OCI-LY3 (cell line): ENCODE results near the gene SCLY.

ENCODE experiments used
- H2AFZ ChIP-seq: fragments of 200-600, 300-600 bp; shearing (Covaris generic); 2 replicates; pipeline ENCODE4 v1.6.0; 2014; ENCODE audit warnings: antibody characterized with exemption, low read depth, low read length
- H3K27ac ChIP-seq: fragments of 200-600, 300-600 bp; sonication (generic); 2 replicates; pipeline ENCODE4 v1.5.1; 2014; ENCODE audit warnings: mild to moderate bottlenecking, low read length, moderate library complexity, mixed read lengths
- H3K27me3 ChIP-seq: fragments of 200-600, 300-600 bp; sonication (generic); 2 replicates; pipeline ENCODE4 v1.6.1; 2014; ENCODE audit warnings: low read depth, low read length, mixed read lengths
- H3K36me3 ChIP-seq: fragments of 200-600, 300-600 bp; sonication (generic); replicated peaks from 2 replicates; pipeline ENCODE3; 2014; ENCODE audit warnings: low read depth, low read length, mixed read lengths
- H3K4me1 ChIP-seq: fragments of 300-600, 200-600 bp; sonication (generic); 2 replicates; pipeline ENCODE4 v1.6.1; 2014; ENCODE audit warnings: low read length, mixed read lengths
- H3K4me2 ChIP-seq: fragments of 200-600, 300-600 bp; sonication (generic); 2 replicates; pipeline ENCODE4 v1.6.1; 2014; ENCODE audit warnings: low read length, mixed read lengths
- H3K4me3 ChIP-seq: fragments of 300-600, 200-600 bp; sonication (generic); 2 replicates; pipeline ENCODE4 v1.5.1; 2014; ENCODE audit warnings: antibody characterized with exemption, mild to moderate bottlenecking, low read length, moderate library complexity
- H3K79me2 ChIP-seq: fragments of 300-600, 200-600 bp; shearing (Covaris generic); 2 replicates; pipeline ENCODE4 v1.6.1; 2014; ENCODE audit warnings: mild to moderate bottlenecking, low read length, mixed read lengths
- H3K9ac ChIP-seq: fragments of 300-600, 200-600 bp; shearing (Covaris generic); 2 replicates; pipeline ENCODE4 v1.6.0; 2014; ENCODE audit warnings: mild to moderate bottlenecking, low read length, moderate library complexity
- H3K9me3 ChIP-seq: fragments of 200-600, 300-600 bp; shearing (Covaris generic); 2 replicates; pipeline ENCODE4 v1.6.1; 2014; ENCODE audit warnings: low read length, mixed read lengths; ENCODE audit not compliant: insufficient read depth
- H4K20me1 ChIP-seq: fragments of 200-600, 300-600 bp; sonication (generic); 2 replicates; pipeline ENCODE4 v1.6.1; 2016; ENCODE audit warnings: low read length, mixed read lengths; ENCODE audit not compliant: insufficient read depth
- EZH2phosphoT487 ChIP-seq: fragments of 200-600 bp; shearing (Covaris generic); IDR thresholded peaks from 2 replicates; pipeline ENCODE4 v1.6.1; 2018; ENCODE audit warnings: antibody characterized with exemption, mixed run types, low read depth
- TF ChIP-seq, protein P1 (sequence below): fragments of 200-600, 300-600 bp; sonication (generic); IDR thresholded peaks from 2 replicates; pipeline ENCODE4 v1.5.1; 2014; ENCODE audit warnings: antibody characterized with exemption, low read length, low read depth

Gene SCLY

DNA sequence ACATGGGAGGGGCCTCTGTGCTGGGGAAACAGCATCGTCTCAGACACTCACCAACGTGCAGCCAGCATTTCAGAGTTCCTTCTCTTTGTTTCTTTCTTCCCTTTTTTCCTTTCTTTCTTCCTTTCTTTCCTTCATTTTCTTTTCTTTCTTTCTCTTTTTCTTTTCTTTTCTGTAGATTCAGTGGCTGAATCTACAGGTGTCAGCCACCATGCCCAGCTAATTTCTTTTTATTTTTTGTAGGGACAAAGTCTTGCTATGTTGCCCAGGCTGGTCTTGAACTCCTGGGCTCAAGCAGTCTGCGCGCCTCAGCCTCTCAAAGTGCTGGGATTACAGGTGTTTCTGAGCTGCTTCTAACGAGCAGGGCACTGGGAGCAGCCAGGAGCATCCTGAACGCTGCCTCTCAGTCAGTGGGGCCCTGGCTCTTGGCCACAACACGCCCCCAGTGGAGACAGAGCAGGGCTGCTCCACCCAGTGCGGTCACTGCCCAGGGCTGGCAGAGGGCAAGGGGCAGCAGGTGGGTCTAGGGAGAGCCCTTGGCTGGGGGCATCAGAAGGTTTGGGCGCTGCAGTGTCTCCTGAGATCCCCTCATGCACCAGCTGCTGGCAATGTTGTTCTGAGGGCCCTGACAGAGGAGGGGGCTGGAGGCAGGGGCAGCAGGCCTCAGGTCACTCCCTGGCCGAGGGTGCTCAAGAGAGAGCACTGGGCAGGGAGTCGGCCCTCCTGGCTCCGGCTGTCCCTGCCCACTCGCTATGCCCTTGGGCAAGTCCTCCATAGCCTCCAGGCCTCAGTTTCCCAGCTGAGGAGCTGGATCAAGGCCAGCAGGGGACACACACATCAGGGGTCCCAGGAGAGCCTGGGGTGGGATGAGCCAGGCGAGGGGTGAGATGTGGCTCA is 72.9 kb downstream of the SCLY start:
- Histone ChIP-seq H3K9me3 (no peaks in the 10 kb centered on the region), H3K9ac (no peak overlapping the region), H3K27me3 (no peaks in the 10 kb centered on the region), H2AFZ (no peak overlapping the region), H4K20me1 (no peaks in the 10 kb centered on the region), H3K79me2 (no peaks in the 10 kb centered on the region), H3K36me3 (no peaks in the 10 kb centered on the region), H3K4me1 (peaks cover under 1% of the 10 kb centered on the region; the same call in 1 of the 2 replicates), H3K4me3 (no peak overlapping the region), H3K27ac (no peak overlapping the region), H3K4me2 (no peak overlapping the region)
- no peak for TF ChIP-seq EZH2phosphoT487
- TF ChIP-seq, protein P1, sequence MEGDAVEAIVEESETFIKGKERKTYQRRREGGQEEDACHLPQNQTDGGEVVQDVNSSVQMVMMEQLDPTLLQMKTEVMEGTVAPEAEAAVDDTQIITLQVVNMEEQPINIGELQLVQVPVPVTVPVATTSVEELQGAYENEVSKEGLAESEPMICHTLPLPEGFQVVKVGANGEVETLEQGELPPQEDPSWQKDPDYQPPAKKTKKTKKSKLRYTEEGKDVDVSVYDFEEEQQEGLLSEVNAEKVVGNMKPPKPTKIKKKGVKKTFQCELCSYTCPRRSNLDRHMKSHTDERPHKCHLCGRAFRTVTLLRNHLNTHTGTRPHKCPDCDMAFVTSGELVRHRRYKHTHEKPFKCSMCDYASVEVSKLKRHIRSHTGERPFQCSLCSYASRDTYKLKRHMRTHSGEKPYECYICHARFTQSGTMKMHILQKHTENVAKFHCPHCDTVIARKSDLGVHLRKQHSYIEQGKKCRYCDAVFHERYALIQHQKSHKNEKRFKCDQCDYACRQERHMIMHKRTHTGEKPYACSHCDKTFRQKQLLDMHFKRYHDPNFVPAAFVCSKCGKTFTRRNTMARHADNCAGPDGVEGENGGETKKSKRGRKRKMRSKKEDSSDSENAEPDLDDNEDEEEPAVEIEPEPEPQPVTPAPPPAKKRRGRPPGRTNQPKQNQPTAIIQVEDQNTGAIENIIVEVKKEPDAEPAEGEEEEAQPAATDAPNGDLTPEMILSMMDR, result no peak

DNA sequence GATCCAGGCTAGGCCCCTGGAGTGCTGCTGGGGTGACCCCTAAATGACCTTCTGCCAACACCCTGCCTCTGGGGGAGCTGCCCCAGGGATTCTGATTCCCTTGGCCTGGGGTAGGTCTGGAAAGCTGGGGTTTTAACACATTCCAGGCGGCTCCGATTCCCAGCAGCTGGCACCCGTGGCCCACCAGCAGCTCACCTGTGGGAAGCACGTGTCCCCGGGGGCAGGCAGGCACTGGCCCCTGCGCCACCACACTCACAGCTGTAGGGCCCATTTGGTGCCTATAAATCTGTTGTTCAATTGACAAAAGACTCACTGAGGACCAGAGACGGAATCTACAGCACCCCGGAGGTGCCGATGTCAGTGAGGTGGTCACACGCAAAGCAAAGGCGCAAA is 73.6 kb downstream of the SCLY start:
- no peak for TF ChIP-seq EZH2phosphoT487
- TF ChIP-seq, protein P1, result no peak
- no peaks in the 10 kb centered on the region for H3K27me3 ChIP-seq
- no peaks in the 10 kb centered on the region for H4K20me1 ChIP-seq
- no peak overlapping the region for H3K9ac ChIP-seq
- H3K36me3 ChIP-seq, result no peaks in the 10 kb centered on the region
- H2AFZ ChIP-seq, result no peak overlapping the region
- no peak overlapping the region for H3K27ac ChIP-seq
- H3K4me3 ChIP-seq, result no peak overlapping the region
- no peaks in the 10 kb centered on the region for H3K9me3 ChIP-seq
- no peaks in the 10 kb centered on the region for H3K79me2 ChIP-seq
- peaks cover 6% of the 10 kb centered on the region for H3K4me1 ChIP-seq
- no peak overlapping the region for H3K4me2 ChIP-seq

DNA sequence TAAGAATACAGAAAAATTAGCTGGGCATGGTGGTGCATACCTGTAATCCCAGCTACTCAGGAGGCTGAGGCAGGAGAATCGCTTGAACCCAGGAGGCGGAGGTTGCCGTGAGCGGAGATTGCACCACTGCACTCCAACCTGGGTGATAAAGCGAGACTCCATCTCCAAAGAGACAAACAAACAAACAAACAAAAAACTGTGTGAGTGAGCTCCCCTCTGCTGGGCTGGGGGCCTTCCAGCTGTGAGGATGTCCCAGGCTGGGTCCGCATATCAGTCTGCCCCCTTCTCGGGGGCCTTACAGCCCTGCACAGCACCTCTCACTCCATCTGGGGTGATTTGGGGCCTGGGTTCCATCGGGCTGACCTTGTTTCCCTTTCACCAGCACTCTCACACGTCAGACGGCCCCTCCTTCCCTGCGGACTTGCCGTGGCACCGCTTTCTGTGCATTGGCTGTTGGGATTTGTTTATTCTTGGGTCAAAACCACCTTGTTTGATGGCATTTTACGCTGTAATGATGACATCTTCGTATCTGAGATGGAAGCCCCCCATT is 74.9 kb downstream of the SCLY start:
- Histone ChIP-seq H3K4me3 (no peak overlapping the region), H3K36me3 (no peaks in the 10 kb centered on the region), H3K4me1 (peaks cover 6% of the 10 kb centered on the region), H4K20me1 (no peaks in the 10 kb centered on the region), H3K79me2 (no peaks in the 10 kb centered on the region), H3K9ac (no peak overlapping the region), H2AFZ (no peak overlapping the region), H3K27me3 (no peaks in the 10 kb centered on the region), H3K9me3 (no peaks in the 10 kb centered on the region), H3K27ac (no peak overlapping the region), H3K4me2 (no peak overlapping the region)
- no peak for TF ChIP-seq EZH2phosphoT487
- TF ChIP-seq, protein P1, result no peak

DNA sequence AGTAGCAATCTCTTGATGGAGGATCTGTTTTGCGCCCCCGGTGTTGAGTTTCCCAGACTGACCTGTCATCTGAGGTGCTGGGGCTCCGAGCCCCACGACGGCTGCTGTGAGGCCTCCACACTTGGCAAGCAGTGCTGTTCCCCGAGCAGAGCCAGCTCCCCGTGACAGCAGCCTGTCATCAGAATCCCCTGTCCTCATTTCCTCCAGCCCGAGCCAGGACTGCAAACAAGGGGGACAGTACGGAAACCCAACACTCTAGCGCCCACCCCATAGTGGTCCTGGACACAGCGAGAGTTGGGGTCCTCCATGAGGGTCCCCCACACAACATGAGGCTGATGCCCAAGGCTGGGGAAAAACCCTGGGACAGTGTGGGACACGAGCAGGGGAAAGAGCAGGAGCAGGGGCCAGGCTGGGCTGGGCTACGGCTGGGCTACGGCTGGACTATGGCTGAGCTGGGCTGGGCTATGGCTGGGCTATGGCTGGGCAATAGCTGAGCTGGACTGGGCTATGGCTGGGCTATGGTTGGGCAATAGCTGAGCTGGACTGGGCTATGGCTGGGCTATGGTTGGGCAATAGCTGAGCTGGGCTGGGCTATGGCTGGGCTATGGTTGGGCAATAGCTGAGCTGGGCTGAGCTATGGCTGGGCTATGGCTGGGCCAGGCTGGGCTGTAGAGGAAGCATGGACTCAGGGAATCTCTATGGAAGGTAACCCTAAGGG is 76.2 kb downstream of the SCLY start:
- H3K4me2 ChIP-seq, result no peak overlapping the region
- TF ChIP-seq, protein P1, result no peak
- no peak for TF ChIP-seq EZH2phosphoT487
- no peak overlapping the region for H3K4me3 ChIP-seq
- H3K9me3 ChIP-seq, result no peaks in the 10 kb centered on the region
- no peaks in the 10 kb centered on the region for H3K27me3 ChIP-seq
- H3K79me2 ChIP-seq, result no peaks in the 10 kb centered on the region
- no peaks in the 10 kb centered on the region for H3K36me3 ChIP-seq
- no peak overlapping the region for H3K27ac ChIP-seq
- H4K20me1 ChIP-seq, result no peaks in the 10 kb centered on the region
- no peak overlapping the region for H3K9ac ChIP-seq
- H3K4me1 ChIP-seq, result peaks cover 6% of the 10 kb centered on the region
- H2AFZ ChIP-seq, result no peak overlapping the region
